HG02970 (cell line): ENCODE data around the gene AGBL4.

Experiments
- ATAC-seq: cut with Tn5 transposase; IDR thresholded peaks from one replicate; pipeline ENCODE4 v1.9.1; 2021; ENCODE audit warnings: mild to moderate bottlenecking, moderate library complexity, moderate number of reproducible peaks; ENCODE audit not compliant: unreplicated experiment, low FRiP score

Gene AGBL4

DNA sequence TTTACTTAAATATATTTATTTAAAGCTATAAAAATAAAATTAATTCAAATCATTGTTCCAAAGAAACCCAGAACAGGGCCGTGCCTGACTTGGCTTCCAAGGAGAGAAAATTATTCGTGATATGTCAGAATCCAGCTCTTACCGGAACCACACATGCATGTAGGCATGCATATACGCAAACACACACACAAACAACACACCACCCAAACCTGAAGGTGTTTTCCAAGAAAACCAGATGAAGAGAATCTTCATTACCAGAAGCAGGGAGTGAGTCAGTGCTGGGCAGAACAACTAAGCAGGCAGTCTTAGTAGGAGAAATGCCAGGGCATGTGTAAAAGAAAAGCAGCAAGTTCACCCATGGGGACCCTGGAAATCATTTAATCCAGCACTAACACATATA lies 815.0 kb downstream of the AGBL4 start:
- no peak for ATAC-seq

DNA sequence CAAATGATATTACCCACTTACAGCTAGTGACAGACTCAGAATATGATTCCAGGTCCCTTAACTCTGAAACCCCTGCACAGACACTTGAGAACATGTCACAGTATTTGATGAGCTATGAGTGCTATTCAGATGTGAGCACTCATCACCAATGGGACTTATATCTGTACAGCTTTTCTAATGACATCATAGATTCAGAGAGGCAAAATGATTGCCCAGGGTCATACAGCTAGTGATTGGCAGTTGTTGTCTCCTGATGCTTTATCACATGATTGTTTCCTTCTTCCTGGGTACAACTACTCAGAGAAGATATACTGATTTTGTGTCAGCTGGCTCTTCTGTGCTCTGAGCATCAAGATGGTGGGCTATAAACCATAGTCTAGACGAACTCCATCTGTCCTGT lies 819.0 kb downstream of the AGBL4 start:
- ATAC-seq: no peak

DNA sequence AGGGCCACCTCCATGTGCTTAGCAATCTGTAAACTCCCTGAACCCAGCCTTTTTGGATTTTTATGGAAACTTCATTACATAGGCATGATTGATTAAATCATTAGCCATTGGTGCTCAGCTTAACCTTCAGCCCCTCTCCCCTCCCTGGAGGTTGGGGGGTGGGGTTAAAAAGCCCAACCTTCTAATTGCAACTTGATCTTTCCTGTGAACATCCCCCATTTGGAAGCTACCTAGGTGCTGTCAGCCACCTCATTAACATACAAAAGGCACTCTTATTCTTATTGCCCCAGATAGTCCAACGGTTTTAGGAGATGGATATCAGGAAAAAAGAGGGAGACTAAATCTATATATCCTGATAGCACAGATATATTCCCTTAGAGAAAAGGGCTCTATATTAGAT lies 823.0 kb downstream of the AGBL4 start:
- ATAC-seq: no peak

DNA sequence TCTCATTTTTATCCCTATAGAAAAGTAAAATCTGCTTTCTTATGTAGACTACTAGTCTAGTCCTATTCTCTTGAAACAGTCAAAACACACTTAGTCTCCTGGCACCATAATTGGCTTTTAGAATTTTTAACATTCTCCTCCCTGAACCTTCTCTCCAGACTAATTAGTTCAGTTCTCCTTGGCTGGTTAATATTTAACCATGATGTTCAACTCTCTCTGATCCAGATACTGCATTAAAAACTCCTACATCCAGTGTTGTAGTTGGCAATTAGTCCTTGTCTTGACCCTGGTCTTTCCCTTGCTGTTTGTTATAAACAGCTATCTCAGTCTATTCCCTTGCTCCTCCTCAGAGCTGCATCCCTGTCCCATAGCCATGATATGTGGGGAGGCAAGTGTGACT lies 824.2 kb downstream of the AGBL4 start:
- ATAC-seq: no peak

DNA sequence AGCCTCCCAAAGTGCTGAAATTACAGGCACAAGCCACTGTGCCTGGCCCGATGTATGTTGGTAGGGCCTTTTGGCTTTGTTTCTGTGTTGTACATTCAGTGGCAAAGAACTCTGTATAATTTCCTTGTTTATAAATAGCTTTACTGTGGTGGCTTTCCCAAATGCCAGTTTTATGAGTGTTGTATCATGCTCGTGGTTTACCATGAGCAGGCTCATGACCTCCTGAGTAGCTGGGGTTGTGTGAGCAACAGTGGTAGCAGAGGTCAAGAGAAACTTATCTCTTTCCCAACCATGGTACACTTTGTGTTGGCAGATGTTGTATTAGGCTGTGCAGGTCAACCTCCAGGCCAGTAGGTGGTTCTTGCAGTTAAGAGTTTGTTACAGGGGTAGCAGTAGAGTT lies 826.7 kb downstream of the AGBL4 start:
- ATAC-seq: no peak

DNA sequence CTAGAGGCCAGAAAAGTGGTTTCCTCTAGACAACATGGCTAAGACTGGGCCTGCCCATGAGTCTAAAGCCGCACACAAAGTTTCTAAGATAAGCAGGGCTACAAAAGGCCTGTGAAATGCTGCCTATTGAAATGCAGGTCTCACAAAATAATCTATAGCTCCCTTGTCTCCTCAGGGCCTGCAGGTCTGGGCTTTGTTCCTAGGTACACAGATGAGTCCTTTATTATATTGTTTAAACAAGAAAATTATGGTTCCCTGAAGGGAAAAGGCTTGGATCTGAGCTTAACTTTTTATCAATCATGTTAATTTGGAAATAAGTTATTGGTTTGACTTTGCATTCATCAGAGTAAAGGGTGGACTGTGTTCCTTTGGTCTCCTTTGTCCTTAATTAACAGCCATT lies 833.6 kb downstream of the AGBL4 start:
- no peak for ATAC-seq

DNA sequence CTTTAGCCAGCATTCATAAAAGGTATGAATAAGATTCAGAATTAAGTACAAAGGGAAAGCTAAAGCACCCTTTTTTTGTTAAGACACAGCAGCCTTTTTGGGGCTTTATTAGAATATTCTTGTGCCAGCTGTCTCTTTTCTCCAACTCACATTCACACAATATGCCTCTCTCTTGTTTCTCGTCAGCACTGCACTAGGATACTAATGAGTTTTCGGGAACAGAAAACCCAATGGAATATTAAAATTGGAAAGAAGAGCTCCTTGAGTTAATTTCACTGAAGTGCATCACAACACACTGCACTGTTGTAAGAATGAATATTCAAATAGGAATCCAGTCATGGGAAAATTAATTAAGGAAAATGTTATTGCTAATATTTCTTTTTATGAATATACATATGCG lies 836.7 kb downstream of the AGBL4 start:
- no peak for ATAC-seq

DNA sequence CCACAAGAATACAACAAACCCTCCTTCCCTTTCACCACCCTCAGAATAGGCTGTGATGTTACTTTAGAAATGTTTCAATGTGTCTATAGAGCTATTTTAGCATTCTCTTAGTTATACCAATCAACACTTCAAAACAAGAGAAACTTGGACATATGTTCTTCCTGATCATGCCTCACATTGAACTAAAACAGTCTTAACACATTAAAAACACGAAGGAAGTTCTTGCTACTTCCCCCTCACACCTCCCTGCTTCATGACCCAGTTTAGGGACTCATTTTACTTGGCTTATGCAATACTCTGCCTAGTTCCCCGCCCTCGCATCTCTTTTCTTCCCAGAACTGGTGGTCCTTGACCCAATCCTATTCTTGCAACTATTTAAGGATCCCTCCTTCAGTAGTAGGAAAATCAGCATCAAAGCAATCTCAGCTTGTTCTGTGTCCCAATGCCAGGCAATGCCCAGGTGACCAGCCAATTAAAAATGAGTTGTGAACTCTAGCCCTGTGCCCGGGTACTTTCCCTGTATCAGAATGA lies 838.2 kb downstream of the AGBL4 start:
- no peak for ATAC-seq

DNA sequence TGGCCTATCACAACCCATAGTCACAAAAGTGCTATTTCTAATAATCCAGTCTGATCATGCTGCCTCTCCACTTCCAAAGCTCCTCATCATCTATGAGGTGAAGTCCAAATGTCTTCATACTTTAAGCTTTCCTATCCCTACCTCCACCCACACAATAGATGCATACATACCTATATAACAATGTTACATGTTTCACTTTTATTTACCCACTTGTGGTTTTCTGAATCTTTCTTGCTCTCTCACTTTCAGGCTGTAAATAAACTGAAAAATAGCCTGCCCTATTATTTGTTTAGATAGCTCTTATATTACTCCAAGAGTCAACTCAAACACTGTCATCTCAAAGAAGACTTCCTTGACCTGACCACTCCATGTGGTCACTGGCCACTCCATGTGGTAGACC lies 840.3 kb downstream of the AGBL4 start:
- no peak for ATAC-seq

DNA sequence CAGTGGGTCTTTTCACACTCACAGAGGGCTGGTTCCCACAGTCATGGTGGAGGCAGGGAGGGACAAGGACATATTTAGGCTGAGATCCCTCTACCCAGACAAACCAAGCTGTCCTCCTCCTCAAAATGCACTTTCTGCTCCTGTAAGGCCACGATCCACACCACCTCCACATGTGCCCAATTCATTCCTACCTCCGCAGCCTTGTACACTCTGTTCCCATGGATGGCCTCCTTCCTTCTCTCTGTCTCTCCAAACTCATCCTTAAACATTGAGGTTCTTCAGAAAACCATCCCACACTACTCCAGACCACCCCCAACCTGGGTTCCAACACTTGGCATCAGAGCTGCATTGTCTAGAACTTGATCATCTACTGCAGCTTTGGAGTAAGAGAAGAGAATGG lies 842.7 kb downstream of the AGBL4 start:
- no peak for ATAC-seq

DNA sequence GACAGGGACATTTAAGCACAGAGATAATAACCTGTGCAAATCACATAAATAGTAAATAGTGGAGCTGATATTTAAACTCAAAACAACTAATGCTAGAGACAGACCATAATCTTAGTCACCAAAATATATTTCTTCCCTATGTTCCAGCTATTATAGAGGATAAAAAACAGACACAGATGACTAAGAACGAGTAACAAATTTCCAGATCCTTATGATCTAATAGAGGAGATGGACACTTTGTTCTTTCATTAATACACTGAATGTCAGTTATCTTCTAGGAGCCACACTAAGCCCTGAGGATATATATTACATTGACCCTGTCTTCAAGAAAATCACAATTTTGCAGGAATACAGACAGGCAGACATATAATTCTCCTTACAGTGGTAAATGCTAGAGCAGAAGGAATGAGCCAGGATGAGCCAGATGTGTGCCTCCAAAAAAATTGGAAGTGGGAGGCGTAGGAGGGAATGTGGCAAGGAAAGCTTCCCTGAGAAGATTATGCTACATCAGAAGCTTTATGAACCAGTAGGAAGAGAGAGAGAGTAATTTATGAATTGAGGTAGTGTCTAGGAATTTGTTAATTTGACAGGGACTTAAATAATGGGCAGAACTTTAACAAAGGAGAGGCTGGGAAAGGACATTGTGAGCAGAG lies 851.7 kb downstream of the AGBL4 start:
- no peak for ATAC-seq

DNA sequence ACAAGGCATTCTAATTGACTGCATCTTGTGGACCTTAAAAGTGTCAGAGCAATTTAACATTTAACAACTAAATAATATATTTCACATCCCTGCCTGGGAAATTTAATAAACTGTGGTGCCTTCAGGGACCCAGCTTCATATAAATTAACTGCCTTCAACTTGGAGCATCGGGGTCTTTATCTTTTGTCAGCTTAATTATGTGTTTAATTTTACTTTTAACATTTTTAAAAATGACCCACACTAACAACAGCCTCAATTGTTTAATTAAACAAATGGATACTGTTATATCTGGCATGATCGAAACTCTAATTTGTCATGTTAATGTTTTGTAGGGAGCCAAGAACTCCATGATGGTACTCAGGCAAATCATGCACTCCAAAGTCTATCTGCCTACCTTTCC lies 857.7 kb downstream of the AGBL4 start:
- no peak for ATAC-seq

DNA sequence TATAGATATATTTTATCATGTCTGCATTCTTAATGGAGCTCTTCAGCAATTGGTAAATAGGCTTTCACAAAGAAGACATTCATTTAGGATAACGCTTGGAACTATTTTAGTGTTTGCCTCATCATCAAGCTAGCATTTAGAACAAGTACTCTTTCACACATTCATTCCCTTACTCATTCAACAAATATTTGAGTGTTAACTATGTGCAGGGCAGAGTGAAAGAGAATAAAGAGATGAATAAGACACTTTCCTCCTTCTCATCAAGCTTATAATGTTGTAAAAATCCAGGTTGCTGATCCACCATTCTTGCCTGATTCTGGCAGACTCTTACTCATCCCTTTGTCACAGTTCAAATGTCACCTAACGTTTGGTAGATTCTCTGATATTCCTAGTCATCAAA lies 860.7 kb downstream of the AGBL4 start:
- ATAC-seq: no peak

DNA sequence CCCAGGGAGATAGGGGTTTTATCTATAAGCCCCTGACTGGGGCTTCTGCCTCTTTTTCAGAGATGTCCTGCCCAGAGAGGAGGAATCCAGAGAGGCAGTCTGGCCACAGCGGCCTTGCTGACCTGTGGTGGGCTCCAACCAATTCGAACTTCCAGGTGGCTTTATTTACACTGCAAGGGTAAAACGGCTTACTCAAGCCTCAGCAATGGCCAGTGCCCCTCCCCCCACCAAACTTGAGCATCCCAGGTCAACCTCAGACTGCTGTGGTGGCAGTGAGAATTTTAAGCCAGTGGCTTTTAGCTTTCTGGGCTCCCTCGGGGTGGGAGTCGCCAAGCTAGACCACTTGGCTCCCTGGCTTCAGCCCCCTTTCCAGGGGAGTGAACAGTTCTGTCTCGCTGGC lies 863.1 kb downstream of the AGBL4 start:
- ATAC-seq: no peak

DNA sequence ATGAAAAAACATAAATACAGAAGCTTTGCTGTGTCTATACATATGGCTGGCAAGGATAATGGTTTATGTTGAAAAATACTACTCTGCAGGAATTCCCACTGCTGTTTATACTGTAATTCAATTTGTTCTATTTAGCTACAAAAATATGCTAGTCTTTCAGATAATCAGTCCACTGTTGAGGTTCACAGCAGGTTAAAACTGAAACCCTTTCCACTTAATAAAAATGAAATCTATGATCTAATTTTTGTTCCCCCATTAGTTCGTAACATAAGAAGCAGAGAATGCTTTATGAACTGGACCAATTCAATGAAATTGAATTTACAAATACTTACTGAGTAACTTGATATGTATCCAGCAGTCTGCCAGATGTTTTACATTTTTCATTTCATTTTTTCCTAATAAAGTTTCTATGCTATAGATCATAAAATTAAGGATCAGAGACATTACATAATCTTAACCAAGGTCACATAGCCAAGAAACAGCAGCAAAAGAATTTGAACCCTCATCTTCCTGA lies 887.0 kb downstream of the AGBL4 start:
- no peak for ATAC-seq

DNA sequence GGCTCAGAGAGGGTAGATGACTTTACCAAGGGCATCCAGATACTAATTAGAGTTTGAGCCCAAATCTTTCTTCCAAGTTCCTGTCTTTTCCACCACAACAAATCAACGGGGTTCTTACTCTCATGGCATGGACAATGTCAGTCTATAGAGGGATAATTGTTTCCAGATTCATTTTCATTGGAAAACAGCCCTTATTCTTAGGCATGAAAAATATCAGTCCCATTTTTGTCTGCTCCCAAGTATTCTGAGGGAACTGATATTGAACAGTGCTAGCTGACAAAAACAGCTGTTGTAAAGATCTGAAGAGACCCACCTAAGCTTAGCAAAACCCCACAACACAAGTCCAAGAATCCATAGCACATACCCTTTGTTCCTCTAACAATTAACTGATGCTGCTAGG lies 898.0 kb downstream of the AGBL4 start:
- no peak for ATAC-seq

DNA sequence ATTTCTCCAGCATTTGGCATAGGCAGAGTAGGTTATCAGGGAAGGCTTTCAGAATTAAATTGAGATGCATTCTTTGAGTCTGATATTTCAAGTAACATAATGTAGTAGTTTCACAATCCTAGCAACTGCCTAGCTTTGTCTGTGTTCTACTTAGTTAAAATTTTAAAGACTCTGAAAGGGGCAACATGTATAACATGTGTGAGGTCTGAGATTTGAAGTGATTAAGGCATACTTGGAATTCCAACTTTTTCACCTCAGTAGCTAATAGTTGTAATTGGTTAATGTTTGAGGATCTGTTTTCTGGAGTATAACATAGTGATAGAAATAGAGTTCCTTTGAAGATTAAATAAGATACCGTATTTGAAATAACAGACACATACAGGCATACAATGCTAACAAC lies 911.8 kb downstream of the AGBL4 start:
- ATAC-seq: no peak

DNA sequence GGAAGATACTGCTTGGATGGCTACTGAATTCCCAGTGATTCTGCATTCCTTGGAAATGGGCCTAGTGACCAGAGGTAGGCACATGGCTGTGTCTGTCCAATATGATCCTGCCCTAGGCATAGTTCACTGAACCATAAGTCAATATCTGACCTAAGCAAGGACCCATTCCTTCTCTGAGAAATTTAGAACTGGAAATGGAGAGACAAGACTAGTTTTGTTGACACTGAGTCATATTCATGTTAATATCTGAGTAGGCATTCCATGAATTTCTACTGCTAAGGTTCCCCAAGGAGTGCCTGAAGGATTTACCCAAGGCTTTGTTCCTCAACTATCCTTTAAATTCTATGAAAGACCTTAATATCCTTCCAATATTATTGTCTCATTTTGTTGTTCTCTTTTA lies 917.3 kb downstream of the AGBL4 start:
- ATAC-seq: no peak

DNA sequence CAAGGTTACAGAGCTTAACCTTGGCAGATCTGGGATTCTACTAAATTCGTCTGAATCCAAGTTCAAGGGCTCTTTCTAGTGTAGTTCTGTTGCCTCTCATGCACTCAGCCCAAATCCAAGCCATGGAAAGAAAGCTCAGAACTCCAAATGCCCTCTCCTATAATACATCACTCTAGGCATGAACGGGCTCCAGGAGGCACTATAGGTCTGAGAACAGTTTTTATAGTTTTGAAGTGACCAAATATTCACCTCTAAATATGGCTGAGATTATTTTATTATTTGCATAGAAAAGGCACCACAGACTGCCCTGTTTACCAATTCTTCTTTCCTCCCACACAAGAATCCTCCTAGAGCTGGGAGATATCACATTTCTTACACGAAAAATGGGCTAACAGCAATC lies 919.2 kb downstream of the AGBL4 start:
- no peak for ATAC-seq

DNA sequence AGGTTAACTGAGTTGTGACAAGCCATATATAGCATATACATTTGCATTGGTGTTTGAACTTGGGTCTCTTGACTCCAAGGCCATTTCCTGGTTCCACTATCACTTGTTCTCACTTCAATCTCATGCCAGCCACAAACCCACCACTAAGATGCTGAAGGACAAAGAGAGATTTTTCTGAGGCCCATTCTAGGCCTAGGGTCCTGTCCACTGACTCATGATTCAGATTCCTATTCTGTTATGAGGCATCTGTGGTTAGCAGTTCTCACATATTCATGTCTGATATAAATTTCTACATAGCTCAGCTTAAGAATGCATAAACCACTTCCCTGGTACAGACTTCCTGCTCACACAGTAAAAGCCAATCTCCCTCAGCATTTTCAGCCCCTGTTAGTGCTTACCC lies 921.0 kb downstream of the AGBL4 start:
- ATAC-seq: no peak

DNA sequence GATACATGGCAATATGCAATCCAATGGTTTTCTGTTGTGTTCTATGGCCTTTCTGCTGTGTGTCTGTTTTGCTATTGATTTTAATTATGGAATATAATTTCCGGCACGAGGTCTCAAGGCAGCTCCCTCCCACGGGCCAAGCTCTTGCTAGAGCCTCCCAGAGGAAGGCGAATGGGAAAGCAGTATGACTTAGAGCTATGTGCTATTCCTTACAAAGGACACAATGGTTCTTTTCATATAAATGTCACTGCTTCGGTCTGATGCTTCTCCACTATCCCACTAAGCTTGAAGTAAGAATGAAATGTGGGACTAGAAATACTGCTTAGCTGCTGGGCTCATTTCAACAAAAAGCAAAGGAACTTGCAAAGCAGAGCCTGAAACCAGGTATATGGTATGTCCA lies 924.9 kb downstream of the AGBL4 start:
- ATAC-seq: no peak

DNA sequence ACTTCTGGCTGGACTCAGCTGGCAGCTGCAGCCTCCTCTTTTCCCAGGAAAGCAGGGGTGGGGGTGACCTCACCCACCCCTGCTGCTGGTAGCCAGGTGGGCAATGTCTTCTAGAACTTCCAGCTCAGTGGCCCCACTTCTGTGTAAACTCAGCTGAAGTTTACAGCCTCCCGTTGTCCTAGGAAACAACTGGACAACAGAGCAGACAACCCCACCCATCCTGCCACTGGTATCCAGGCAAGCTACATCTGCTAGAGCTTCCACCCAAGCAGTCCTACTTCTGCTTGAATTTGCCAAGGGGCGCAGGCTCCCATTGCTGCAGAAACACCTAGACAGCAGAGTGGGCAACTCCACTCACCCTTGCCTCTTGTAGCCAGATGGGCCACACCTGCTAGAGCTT lies 937.4 kb downstream of the AGBL4 start:
- ATAC-seq: no peak

DNA sequence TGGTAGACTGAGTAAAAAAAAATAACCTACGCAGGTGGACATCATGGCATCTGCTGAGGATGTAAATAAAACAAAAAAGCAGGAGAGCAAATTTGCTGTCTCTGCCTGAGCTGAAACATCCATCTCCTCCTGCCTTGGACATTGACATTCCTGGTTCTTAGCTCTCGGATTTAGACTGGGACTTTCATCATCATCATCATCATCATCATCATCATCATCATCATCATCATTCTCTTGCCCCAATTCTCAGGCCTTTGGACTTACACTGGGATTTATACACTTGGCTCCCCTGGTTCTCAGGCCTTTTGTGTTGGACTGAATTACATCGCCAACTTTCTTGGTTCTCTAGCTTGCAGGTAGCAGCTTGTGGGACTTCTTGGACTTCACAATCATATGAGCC lies 938.7 kb downstream of the AGBL4 start:
- ATAC-seq: no peak
